K562 (cell line): ENCODE data around the gene ITPR1. TPM values are rescaled to one million over a fixed set of nuclear protein-coding genes. Genes with fewer than 3 reads are reported as not detected.

ENCODE experiments used
- ATAC-seq: fragments of 200-7000 bp; cut with Tn5 transposase; 3 replicates; pipeline ENCODE4 v1.9.1; 2020; ENCODE audit warnings: moderate library complexity
- BruUV-seq: library from RNA; stranded (reverse); fragments of 400-500 nt; replicated peaks from 2 replicates; lab custom pipeline; 2021; lab: Mats Ljungman, UMichigan
- CTCF ChIA-PET: fragments of 300-600 bp; formaldehyde crosslinking; extraction: SDS; loops from one replicate; lab custom pipeline; 2021; ENCODE audit warnings: low intra/inter-chr PET ratio; lab: Yijun Ruan, JAX
- POLR2A ChIA-PET: fragments of 300-600, 350-650 bp; sonication (Branson Sonifier 250); formaldehyde crosslinking; extraction: SDS; loops from one replicate; lab custom pipeline; 2021; ENCODE audit warnings: antibody characterized with exemption, inconsistent platforms; lab: Yijun Ruan, JAX
- DNase-seq, 4 experiments: peaks; one replicate each; pipeline versions ENCODE4 v3.0.0 to v3.0.0-alpha.2; 2011 to 2018; ENCODE audit warnings: low spot score in 3 of 4, mixed read lengths in 3 of 4; ENCODE audit errors: extremely low read depth in 1 of 4
- FAIRE-seq: peaks from 2 replicates; lab custom pipeline; 2011; peaks lifted over from hg19 to GRCh38; lab: Jason Lieb, UNC
- H2AFZ ChIP-seq: 2 replicates; pipeline ENCODE4 v1.6.0; 2011; ENCODE audit warnings: low read depth, low read length, control low read depth, inconsistent platforms
- H3K27ac ChIP-seq: fragments of 200-600 bp; 3 replicates; pipeline ENCODE4 v1.8.0; 2011; ENCODE audit warnings: low read depth, mild to moderate bottlenecking, control low read depth, inconsistent platforms, low read length, moderate library complexity, mixed read lengths; ENCODE audit errors: extremely low read depth
- H3K27me3 ChIP-seq, 2 experiments: fragments of 300-600 bp in 1 of 2; 2 replicates in 1 of 2; 3 replicates in 1 of 2; pipeline versions ENCODE4 v1.6.0 to v1.8.0; 2011; ENCODE audit warnings: inconsistent platforms in 2 of 2, low read length in 2 of 2, mild to moderate bottlenecking in 1 of 2, mixed read lengths in 1 of 2, moderate library complexity in 1 of 2; ENCODE audit not compliant: control insufficient read depth in 2 of 2, insufficient read depth in 2 of 2
- H3K36me3 ChIP-seq: fragments of 300-600 bp; 3 replicates; pipeline ENCODE4 v1.8.0; 2011; ENCODE audit warnings: mild to moderate bottlenecking, low read length, inconsistent platforms; ENCODE audit not compliant: control insufficient read depth, insufficient read depth
- H3K4me1 ChIP-seq, 2 experiments: fragments of 200-600 bp in 1 of 2; replicated peaks in 1 of 2; 2 replicates in 1 of 2; 3 replicates in 1 of 2; pipeline versions ENCODE4 v1.5.1 to v1.8.0; 2011; ENCODE audit warnings: inconsistent platforms in 2 of 2, low read length in 2 of 2, mild to moderate bottlenecking in 1 of 2, mixed read lengths in 1 of 2, moderate library complexity in 1 of 2; ENCODE audit not compliant: control insufficient read depth in 2 of 2, insufficient read depth in 2 of 2
- H3K4me2 ChIP-seq: 2 replicates; pipeline ENCODE4 v1.6.1; 2011; ENCODE audit warnings: low read length, control low read depth, inconsistent platforms, mixed read lengths; ENCODE audit not compliant: insufficient read depth
- H3K4me3 ChIP-seq: fragments of 200-600 bp; sonication (generic), shearing (Covaris generic); 2 replicates; pipeline ENCODE4 v1.5.1; 2016; ENCODE audit warnings: control low read depth, inconsistent platforms
- H3K79me2 ChIP-seq: fragments of 200-600 bp; 3 replicates; pipeline ENCODE4 v1.8.0; 2011; ENCODE audit warnings: low read length, inconsistent platforms; ENCODE audit not compliant: control insufficient read depth, insufficient read depth
- H3K9ac ChIP-seq, 2 experiments: 2 replicates each; pipeline versions ENCODE4 v1.6.0 to v1.6.1; 2011; ENCODE audit warnings: low read depth in 2 of 2, low read length in 2 of 2, control low read depth in 1 of 2, inconsistent platforms in 1 of 2, mild to moderate bottlenecking in 1 of 2, mixed read lengths in 1 of 2; ENCODE audit not compliant: insufficient read depth in 1 of 2
- H3K9me1 ChIP-seq: one replicate; pipeline ENCODE4 v1.6.0; 2011; ENCODE audit warnings: inconsistent platforms, mild to moderate bottlenecking, low read length, moderate library complexity; ENCODE audit not compliant: control insufficient read depth, insufficient read depth
- H3K9me3 ChIP-seq: replicated peaks from 2 replicates; pipeline ENCODE4 v1.5.1; 2011; ENCODE audit warnings: low read depth, low read length, inconsistent platforms; ENCODE audit not compliant: control insufficient read depth, insufficient read depth
- H4K20me1 ChIP-seq: replicated peaks from 2 replicates; pipeline ENCODE4 v1.6.1; 2011; ENCODE audit warnings: low read length, inconsistent platforms, mixed read lengths; ENCODE audit not compliant: control insufficient read depth, insufficient read depth
- BCOR ChIP-seq: fragments of 450-650 bp; IDR thresholded peaks from 2 replicates; pipeline ENCODE4 v1.6.1; 2016
- FOSL1 ChIP-seq: fragments of 200-800 bp; sonication (Bioruptor generic); conservative IDR thresholded peaks from 2 replicates; pipeline ENCODE4 v1.6.1; 2016; ENCODE audit warnings: missing genetic modification characterization, missing compliant biosample characterization
- FOXK2 ChIP-seq, 2 experiments: fragments of 450-650 bp; IDR thresholded peaks in 1 of 2; conservative IDR thresholded peaks in 1 of 2; 2 replicates each; pipeline ENCODE4 v1.6.1; 2016; ENCODE audit warnings: low read depth in 2 of 2, mild to moderate bottlenecking in 1 of 2
- MTA1 ChIP-seq: fragments of 450-650 bp; IDR thresholded peaks from 2 replicates; pipeline ENCODE4 v1.6.1; 2017; ENCODE audit warnings: borderline replicate concordance
- RBM22 ChIP-seq: fragments of 200-400 bp; formaldehyde crosslinking; IDR thresholded peaks from 2 replicates; pipeline ENCODE4 v1.6.1; 2018; ENCODE audit warnings: low read length, low read depth; ENCODE audit not compliant: poor library complexity, severe bottlenecking
- SIN3B ChIP-seq: fragments of 450-650 bp; IDR thresholded peaks from 2 replicates; pipeline ENCODE4 v1.6.1; 2017; ENCODE audit warnings: low read depth, mild to moderate bottlenecking, moderate library complexity
- SMARCE1 ChIP-seq: fragments of 450-650 bp; IDR thresholded peaks from 2 replicates; pipeline ENCODE4 v1.7.1; 2016; ENCODE audit warnings: mild to moderate bottlenecking
- TAF9B ChIP-seq: fragments of 450-650 bp; IDR thresholded peaks from 2 replicates; pipeline ENCODE4 v1.6.1; 2018; ENCODE audit warnings: mild to moderate bottlenecking; ENCODE audit not compliant: partially characterized antibody
- TAL1 ChIP-seq: fragments of 450-650 bp; IDR thresholded peaks from 2 replicates; pipeline ENCODE4 v1.6.1; 2016; ENCODE audit warnings: mild to moderate bottlenecking
- ZBTB1 ChIP-seq: sonication (generic); formaldehyde crosslinking; IDR thresholded peaks from 2 replicates; pipeline ENCODE4 v1.8.1; 2023; ENCODE audit warnings: missing genetic modification reagents, low read depth, mild to moderate bottlenecking, borderline replicate concordance
- ZFP30 ChIP-seq: fragments of 250-450 bp; sonication (Bioruptor Pico); IDR thresholded peaks from 2 replicates; pipeline ENCODE4 v1.8.0; 2022; ENCODE audit warnings: moderate library complexity, mild to moderate bottlenecking, inconsistent platforms, borderline replicate concordance
- ZNF282 ChIP-seq: sonication (generic); formaldehyde crosslinking; IDR thresholded peaks from 2 replicates; pipeline ENCODE4 v1.8.1; 2023; ENCODE audit warnings: missing genetic modification reagents
- ZNF3 ChIP-seq: fragments of 250-450 bp; sonication (Bioruptor Pico); IDR thresholded peaks from 2 replicates; pipeline ENCODE4 v1.5.0; 2021; ENCODE audit warnings: mild to moderate bottlenecking, moderate library complexity
- ZNF311 ChIP-seq: fragments of 250-450 bp; sonication (Bioruptor Pico); IDR thresholded peaks from 2 replicates; pipeline ENCODE4 v1.4.0; 2020; ENCODE audit warnings: mild to moderate bottlenecking, moderate library complexity
- ZNF41 ChIP-seq: fragments of 250-450 bp; sonication (Bioruptor Pico); conservative IDR thresholded peaks from 2 replicates; pipeline ENCODE4 v1.4.0; 2020; ENCODE audit warnings: mild to moderate bottlenecking
- ZNF584 ChIP-seq: fragments of 200-800 bp; sonication (Bioruptor generic); IDR thresholded peaks from 2 replicates; pipeline ENCODE4 v1.6.1; 2016; ENCODE audit warnings: low read depth, mild to moderate bottlenecking, missing genetic modification characterization, missing compliant biosample characterization
- WGBS: fragments of 100-300 bp; shearing (Covaris generic); methylation state at CpG from one replicate; pipeline ENCODE4 v1.1.6; 2016; ENCODE audit warnings: low coverage, mixed read lengths; ENCODE audit not compliant: insufficient coverage; ENCODE audit errors: missing lambda C conversion rate; 5-methylcytosine and 5-hydroxymethylcytosine counted together
- in situ Hi-C: fragments of 300-500 bp; cut with MboI; formaldehyde crosslinking; loops from 4 replicates; pipeline ENCODE4 v1.15.0; 2018; ENCODE audit warnings: inconsistent platforms, mixed read lengths
- intact Hi-C: fragments of 100-400 bp; cut with micrococcal nuclease; formaldehyde crosslinking; loops from 2 replicates; pipeline ENCODE4 v1.14.2; 2022
- polyA plus RNA-seq, 8 experiments: library from polyadenylated mRNA; depleted of rRNA in 4 of 8; stranded (reverse) in 5 of 8; unstranded in 3 of 8; fragments of >200 nt; fragmentation: Nextera tagmentation in 2 of 8; fragmentation: Illumina TruSeq in 1 of 8; extraction: Ambion mirVana in 2 of 8; extraction: Trizol in 1 of 8; gene quantifications; 2 replicates each; pipeline versions ENCODE4 v1.2.1 to v1.2.3, GENCODE V29; 2011 to 2014; ENCODE audit warnings: inconsistent platforms in 1 of 8, missing spikeins in 1 of 8
- total RNA-seq, 7 experiments: library from RNA; depleted of rRNA in 6 of 7; stranded (reverse); fragments of >200 nt in 6 of 7; fragmentation: Illumina TruSeq in 2 of 7; extraction: Trizol in 2 of 7; gene quantifications; 2 replicates each; pipeline versions ENCODE4 v1.2.1 to v1.2.3, GENCODE V29; 2011 to 2021; ENCODE audit warnings: low replicate concordance in 1 of 7
- TF ChIP-seq, protein P1 (sequence below): fragments of 450-650 bp; IDR thresholded peaks from 2 replicates; pipeline ENCODE4 v1.6.1; 2016
- TF ChIP-seq, protein P2 (sequence below), 3 experiments: fragments of 200-800 bp in 1 of 3; sonication (Bioruptor generic) in 1 of 3; sonication (generic) in 1 of 3; formaldehyde crosslinking in 1 of 3; IDR thresholded peaks; 2 replicates each; pipeline versions ENCODE4 v1.6.1 to v1.8.0; 2016 to 2022; ENCODE audit warnings: mild to moderate bottlenecking in 2 of 3, missing compliant biosample characterization in 2 of 3, missing genetic modification characterization in 2 of 3, missing genetic modification reagents in 1 of 3
- TF ChIP-seq, protein P3 (sequence below): fragments of 450-650 bp; IDR thresholded peaks from 2 replicates; pipeline ENCODE4 v1.7.0; 2016; ENCODE audit warnings: borderline replicate concordance

Gene ITPR1
- total and polyA plus RNA-seq, 9 of the 15 experiments (the other 6 are each of a cell fraction or from before 2014, with no cell fraction given), result 22.4 to 40.0 (median 27.4) TPM

DNA sequence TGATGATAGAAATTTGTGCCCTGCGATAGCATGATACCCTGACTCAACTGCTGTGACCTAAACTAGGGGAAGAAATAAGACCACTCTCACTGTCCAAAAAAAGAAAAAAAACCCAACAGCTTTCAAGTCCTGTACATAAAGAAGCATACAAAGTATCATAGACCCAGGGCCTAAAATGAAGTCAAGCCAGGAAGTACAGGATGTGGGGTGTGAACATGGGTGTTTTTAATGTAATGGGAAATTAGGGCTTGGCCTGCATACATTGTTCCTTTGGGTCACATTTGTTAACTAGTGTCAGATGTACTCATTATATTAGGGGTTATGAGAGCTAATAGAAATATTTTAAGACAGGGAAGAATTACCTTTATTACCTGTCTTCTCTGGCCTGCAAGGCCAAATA, 285.6 kb downstream of the ITPR1 start (continued):
- no peak for TF ChIP-seq TAF9B
- TF ChIP-seq SMARCE1, result no peak
- TF ChIP-seq, all 486 proteins: peak for 0

DNA sequence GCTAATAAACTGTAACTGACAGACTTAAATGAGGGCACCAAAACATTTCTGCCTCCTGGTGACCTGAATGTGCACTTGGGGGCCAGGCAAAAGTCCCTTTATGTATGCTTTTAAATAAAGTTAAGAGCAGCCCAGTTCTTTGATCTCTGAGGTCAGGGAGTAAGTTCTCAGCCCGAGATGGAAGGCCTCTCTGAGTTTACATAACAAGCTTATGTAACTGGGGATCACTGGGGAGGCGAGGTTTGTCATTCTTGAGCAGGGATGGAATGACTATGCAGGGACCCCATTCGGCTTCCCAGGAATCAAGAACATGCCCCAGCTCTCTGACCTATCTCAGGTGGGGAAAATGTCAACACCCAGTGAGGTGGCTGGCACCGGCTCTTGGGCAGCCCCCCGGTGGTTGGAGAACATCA, 287.4 kb downstream of the ITPR1 start:
- POLR2A ChIA-PET, result interaction anchor here (0.6 to 1.4 kb wide), 7 partner anchors 11 to 214 kb away, joined by 3 to 5 read pairs (median 3); no protein-coding TSS in a partner anchor
- ATAC-seq (no peak; the same call in none of the 3 replicates), DNase-seq (no peak), FAIRE-seq (no peak)
- intact Hi-C loops (no loop called here), in situ Hi-C loops (no loop called here)
- BruUV-seq, result no TSS peak
- peaks cover 0 to 5% of the 10 kb centered on the region in 2 experiments; a peak in 1 of 5 replicates for H3K4me1 ChIP-seq
- no peaks in the 10 kb centered on the region for H3K27me3 ChIP-seq
- no peaks in the 10 kb centered on the region for H4K20me1 ChIP-seq
- no peak overlapping the region for H2AFZ ChIP-seq
- H3K9me1 ChIP-seq, result no peaks in the 10 kb centered on the region
- 65% methylated on average over 5 of the region's 5 CpGs for WGBS
- no peak overlapping the region for H3K4me3 ChIP-seq
- H3K4me2 ChIP-seq, result no peak overlapping the region
- H3K79me2 ChIP-seq, result no peaks in the 10 kb centered on the region
- H3K9me3 ChIP-seq, result no peaks in the 10 kb centered on the region
- H3K27ac ChIP-seq, result no peak overlapping the region
- CTCF ChIA-PET, result no interaction called here
- H3K9ac ChIP-seq, result no peak overlapping the region; a peak in 1 of 4 replicates
- H3K36me3 ChIP-seq, result peaks cover 4% of the 10 kb centered on the region; the same call in 1 of the 3 replicates
- TF ChIP-seq ZNF41 (CRISPR knock-in tag) (no peak), FOSL1 (no peak), ZFP30 (CRISPR knock-in tag) (no peak), RBM22 (no peak), ZNF282 (CRISPR knock-in tag) (no peak), TAL1 (no peak), ZNF311 (CRISPR knock-in tag) (no peak), ZNF3 (CRISPR knock-in tag) (no peak), ZNF584 (CRISPR knock-in tag) (no peak), SIN3B (no peak), FOXK2 (conservative IDR thresholded peaks at IDR 0.05 in 1 of 2, IDR thresholded peaks at IDR 0.05 in 1 of 2; ENCODE audit: low read depth in 2 of 2) (no peak), MTA1 (no peak), ZBTB1 (CRISPR knock-in tag) (no peak), BCOR (no peak)
- TF ChIP-seq, protein P1, sequence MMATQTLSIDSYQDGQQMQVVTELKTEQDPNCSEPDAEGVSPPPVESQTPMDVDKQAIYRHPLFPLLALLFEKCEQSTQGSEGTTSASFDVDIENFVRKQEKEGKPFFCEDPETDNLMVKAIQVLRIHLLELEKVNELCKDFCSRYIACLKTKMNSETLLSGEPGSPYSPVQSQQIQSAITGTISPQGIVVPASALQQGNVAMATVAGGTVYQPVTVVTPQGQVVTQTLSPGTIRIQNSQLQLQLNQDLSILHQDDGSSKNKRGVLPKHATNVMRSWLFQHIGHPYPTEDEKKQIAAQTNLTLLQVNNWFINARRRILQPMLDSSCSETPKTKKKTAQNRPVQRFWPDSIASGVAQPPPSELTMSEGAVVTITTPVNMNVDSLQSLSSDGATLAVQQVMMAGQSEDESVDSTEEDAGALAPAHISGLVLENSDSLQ, result no peak
- TF ChIP-seq, protein P2, sequence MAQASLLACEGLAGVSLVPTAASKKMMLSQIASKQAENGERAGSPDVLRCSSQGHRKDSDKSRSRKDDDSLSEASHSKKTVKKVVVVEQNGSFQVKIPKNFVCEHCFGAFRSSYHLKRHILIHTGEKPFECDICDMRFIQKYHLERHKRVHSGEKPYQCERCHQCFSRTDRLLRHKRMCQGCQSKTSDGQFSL (CRISPR knock-in tag; IDR thresholded peaks at IDR 0.05), result no peak
- TF ChIP-seq, protein P2 (tag; IDR thresholded peaks at IDR 0.05), result no peak
- TF ChIP-seq, protein P3, sequence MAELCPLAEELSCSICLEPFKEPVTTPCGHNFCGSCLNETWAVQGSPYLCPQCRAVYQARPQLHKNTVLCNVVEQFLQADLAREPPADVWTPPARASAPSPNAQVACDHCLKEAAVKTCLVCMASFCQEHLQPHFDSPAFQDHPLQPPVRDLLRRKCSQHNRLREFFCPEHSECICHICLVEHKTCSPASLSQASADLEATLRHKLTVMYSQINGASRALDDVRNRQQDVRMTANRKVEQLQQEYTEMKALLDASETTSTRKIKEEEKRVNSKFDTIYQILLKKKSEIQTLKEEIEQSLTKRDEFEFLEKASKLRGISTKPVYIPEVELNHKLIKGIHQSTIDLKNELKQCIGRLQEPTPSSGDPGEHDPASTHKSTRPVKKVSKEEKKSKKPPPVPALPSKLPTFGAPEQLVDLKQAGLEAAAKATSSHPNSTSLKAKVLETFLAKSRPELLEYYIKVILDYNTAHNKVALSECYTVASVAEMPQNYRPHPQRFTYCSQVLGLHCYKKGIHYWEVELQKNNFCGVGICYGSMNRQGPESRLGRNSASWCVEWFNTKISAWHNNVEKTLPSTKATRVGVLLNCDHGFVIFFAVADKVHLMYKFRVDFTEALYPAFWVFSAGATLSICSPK, result no peak
